NCI-H524 treated with DMSO at 0.1 percent for 48 hours (cell line): ENCODE results near the gene SORCS2.

Experiments
- DNase-seq: peaks from one replicate; lab custom pipeline; 2025; lab: John Stamatoyannopoulos, UW

SORCS2 gene

DNA sequence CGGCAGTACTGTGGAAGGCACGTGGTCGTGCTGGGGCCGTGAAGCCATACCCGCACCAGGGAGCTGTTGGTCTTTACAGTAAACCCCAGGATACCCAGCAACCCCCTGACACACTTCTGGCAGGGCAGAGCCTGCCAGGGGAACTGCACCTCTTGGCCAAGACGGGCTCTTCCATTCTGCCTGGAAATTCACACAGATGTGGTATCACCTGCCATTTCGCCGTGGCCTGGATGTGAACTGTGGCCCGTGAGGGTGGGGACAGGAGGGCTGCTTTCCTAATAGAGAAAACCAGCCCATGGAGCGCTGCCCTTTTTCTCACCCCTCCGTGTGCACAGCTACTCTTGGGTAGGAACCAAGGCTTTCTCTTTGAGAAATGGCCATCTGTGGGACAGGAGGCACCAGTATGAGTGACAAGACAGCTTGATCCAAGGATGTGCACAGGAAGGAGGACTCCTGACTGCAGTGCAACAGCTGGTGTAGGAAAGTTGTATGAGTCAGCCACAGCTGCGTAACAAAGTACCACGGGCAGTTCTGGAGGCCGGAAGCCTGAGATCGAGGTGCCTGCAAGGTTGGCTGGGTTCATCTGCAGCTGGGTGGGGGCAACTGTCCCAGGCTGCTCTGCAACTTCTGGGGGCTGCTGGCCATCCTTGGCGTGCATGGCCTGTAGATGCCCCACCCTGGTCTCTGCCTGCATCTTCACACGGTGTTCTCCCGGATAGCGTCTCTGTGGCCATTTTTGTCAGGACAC lies 146.7 kb downstream of the SORCS2 start:
- DNase-seq = no peak

DNA sequence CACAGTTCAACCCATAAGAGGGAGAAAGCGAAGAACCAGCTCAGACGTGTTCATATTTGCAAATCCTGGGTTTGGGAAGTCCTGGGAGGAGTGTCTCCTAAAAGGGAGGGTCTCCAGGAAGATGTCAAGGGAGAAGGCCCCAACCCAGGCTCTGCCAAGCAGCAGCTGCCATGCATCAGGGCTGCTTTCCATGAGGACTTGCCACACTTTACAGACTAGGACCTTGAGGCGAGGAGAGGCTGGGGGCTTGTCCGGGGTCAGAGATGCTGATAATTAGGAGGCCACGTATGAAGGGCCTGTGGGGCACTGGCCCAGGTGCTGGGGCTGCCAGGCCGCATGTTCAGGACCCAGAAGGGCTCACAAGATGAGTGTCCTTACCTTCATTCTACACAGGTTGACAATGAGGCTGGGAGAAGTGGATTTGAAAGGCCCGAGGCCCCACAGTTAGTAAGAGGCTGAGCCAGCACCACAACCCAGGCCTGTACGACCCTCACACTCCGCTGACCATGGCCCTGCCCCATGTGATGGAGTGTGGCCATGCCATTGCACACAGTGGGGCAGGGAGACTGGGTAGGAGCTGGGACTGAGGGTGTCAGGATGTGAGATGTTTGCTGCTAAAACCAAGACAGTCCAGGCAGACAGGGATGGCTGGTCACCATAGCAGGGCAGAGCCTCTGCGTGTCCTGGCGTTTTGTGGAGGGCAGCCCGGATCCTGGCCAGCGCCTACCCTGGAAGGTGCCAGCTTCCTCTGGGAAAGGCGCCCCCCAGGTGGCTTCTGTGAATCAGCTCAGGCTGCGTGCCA lies 147.6 kb downstream of the SORCS2 start:
- DNase-seq = no peak

DNA sequence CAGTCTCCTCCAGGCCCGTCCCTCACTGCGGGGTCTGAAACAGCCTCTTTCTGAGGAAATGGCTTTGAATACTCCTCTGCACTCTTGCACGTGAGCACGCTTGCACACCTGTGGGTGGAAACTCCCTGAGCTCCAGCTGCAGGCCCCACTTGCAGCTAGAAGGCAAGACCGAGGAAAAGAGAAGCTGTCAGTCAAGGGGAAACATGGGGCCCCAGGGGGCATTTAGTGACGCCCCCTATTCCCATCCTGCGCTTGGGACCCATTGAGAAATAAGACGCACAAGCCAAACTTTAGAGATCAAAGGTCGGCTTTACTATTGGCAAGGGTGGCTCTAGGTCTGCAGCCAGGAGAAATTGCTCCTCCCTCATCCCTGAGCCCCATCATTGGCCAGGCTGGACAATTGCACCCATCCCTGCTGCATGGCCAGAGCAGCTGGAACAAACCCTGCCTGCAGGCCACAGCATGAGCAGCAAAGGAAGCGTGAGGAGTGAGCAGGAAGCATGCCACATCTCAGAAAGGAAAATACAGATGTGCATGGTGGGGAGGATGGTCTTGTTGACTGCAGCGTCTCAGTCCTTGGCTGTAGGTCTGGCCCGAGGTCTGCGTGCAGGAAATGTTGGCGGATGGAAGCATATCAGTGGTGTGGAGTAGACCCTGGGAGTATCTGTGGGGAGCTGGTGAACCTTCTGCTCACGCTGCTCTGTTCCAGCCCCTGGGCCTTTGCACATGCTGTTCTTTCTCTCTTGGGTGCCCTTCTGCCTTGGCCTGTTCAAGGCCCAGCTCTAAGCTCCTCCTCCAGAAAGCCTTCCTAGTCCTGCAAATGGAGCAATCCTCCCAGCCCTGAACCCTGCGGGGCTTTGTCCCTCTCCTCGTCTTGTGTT lies 148.5 kb downstream of the SORCS2 start:
- DNase-seq = no peak

DNA sequence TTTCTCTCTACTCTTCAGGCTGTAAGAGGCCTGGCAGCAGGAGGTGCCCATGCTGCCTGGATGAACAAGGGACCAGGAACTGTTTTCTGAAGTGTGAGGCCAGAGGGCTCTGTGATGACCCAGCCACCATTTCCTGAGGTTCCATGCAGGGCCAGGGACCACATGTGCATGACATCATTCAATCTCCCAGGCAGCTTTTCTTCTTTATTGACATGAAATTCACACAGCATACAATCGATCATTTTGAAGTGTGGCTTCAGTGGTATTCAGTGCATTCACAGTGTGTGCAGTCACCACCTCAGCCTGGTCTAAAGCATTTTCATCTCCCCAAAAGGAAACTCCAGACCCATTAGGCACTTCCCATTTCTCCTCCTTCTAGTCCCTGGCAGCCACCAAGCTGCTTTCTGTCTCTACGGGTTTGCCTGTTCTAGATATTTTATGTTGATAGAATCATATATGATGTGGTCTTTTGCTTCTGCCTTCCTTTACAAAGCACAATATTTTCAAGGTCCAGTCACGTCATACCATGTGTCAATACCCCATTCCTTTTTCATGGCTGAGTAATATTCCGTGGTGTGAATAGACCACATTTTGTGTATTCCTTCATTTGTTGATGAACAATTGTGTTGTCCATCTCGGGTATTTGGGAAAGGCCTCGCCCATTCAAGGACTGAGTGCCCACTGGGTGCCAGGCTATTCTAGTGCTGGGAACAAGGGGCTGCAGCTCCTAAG lies 149.3 kb downstream of the SORCS2 start:
- DNase-seq = no peak

DNA sequence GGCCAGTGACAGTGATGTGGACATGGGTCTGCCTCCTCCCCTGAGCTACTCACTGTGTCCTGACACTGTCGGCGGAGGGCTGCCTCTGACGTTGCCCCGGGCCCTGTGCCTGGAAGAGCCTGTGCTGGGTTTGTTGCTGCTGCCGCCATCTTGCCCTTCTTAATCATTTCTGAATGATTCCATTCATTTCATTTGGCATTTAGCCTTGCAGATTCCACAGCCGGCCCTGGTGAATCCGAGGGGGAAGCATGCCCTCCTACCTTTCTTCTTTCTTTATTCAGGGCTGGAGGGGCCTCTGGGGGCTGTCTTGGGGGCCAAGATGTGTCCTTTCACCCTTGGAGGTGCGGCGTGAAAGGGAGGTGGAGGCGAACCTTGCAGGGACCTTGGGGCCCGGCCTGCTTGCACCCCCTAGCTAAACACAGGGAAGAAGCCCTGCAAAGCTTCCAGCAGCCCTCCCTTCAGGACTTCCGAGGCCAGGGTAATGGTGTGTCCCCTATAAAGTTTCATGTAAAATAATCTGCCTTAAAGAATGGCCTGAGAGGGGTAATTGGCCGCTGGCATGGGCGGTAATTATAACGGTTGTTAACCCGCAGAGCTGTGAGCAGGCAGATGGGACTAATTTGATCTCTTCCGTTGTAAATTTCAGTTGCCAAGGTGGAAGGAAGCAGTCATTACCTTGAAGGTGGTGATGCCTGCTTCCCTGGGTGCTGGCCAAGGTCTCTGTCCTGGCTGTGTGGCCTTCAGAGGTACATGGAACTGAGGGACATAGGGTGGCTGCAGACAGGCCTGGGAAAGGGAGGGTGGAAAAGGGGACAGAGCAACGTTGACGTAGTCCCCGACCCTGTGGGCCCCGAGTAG lies 150.1 kb downstream of the SORCS2 start:
- DNase-seq = no peak

DNA sequence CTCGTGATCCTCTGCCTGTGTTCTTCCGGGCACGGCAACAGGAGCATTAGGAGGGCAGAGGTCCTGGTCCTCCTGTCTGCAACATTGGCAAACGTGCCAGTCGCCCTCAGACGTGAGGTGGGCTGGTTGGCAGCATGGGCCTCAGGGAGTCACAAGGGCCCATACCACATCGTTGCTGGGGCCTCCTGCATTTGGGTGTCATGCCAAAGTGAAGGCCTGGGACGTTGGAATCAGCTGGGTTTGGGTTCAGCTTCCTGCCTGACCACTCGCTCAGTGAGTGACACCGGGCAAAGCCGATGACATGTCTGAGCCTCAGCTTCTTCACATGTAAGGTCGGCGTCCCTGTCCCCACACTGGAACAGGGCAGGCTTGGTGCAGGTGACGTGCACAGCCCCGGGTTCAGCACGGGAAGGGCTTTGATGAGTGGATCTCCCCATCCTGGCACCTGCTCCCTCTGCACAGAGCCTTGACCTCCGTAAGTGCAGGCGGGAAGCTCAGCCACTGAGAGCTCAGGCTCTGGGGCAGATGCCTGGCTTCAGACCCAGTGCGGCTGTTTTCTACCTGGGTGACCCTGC lies 150.8 kb downstream of the SORCS2 start:
- DNase-seq = no peak

DNA sequence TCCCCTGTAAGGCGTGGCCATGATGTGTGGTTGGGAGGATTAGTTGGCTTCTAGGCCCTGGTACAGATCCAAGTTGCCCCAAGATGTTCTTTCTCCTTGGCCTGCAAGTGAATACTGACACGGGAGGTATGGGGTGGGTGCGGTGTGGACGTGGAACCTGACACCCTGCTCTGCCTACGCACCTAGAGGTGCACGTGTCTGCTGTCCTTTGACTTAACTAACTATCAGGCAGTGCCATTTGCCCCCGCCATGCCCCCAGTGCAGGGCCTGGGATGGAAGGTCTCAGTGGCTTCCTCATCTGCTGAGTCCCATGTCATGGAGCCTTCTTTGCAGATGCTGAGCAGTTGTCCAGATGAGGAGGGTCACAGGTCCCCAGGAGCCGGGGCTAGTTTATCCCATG lies 151.6 kb downstream of the SORCS2 start:
- no peak for DNase-seq

DNA sequence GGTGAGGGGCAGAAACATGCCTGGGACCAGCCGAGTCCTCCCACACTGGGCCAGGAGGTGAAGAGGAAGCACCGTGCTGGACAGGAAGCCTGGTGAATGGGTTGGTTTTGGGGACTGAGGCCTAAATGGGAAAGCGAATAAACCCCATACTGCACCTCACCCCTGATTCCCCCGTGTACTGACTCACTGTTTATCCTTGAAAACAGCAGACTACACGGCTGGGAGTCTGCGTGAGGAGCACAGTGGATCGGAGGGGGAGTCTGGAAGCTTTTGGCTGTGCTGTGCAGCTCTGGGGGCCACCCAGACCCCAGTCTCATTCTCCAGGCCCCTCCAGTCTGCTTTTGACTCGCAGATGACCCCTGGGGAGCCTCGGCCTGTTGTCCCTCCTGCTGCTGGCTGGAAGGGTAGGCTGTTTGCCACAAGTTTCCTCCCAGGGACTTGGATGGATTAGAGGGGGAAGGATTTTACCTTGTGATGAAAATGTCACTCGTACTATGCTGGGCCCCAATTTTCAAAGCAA lies 152.4 kb downstream of the SORCS2 start:
- DNase-seq = no peak

DNA sequence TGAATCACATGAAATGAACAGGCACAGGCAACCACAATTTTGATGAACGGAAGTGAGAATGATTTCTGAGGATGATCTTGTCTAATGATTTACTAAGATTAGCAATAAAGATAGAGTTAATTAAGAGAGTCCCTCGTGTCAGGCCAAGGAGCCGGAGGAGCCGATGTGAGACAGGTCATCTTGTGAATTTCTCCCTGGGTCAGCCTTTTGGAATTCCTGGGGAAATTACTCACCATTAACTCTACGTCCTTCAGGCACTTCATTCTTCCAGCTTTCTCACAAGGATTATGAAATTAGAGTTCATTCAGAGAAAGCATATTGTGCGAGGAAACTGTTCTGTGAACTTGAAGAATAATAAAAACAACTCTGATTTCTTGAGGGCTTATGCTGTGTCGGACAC lies 155.6 kb downstream of the SORCS2 start:
- DNase-seq = no peak

DNA sequence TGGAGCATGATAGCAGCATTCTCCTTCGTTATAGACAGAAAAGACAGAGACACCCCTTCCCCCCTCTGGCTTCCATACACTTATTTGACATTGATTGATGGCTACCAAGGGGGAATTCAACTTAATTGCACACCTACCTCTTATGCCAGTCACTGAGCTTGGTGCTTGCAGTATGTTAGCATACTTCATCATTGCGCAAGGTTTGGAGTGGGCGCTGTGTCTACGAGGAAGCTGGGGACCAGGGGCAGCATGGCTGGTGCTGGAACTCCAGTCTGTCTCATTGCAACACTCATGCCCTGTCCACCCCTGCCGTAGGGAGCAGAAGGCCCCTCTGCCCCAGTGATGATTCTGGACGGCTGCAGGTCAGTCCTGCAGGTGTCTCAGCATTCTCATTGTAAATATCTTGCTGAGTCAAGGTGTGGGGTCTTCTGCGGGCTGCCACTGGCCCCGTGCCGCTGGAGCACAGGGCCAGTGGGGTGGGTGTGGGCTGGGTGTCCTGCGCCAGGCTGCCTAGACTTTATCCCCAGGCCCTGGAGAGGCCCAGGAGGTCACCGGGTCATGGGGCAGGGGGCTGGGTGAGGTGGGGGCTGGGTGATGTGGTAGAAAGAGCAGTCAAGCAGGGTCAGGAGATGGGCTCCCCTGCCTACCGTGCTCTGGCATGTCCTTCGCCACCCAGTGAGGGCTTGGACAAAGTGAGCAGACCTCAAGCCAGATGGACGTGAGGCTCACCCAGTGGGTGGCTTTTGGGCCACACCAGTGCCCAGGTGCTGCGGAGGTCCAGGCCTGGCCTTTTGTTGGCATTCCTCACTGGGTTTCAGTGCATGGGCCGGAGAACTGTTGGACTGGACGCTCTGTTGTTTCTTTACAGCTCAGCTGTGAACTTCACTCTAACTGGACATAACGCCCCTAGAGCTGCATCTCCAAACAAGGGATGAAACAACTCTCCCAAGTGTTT lies 156.9 kb downstream of the SORCS2 start:
- DNase-seq = no peak

DNA sequence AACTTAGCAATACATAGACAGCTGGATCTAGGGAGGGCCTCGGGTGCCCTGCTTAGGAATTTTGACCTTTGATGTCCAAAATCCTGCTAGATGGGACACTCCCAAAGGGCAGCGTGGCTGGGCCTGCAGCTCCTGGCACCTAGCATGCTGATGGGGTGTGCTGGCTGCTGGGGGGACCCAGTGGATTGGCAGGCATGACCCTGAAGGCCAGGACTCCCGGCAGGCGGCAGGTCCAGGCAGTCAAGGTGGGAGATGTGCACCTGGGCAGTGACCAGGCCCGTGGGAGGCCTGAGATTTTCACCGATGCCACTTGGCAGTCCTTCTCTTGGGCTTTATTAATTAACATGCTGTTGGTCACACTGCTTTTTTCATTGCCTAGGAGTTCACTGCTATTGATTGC lies 158.1 kb downstream of the SORCS2 start:
- DNase-seq = no peak

DNA sequence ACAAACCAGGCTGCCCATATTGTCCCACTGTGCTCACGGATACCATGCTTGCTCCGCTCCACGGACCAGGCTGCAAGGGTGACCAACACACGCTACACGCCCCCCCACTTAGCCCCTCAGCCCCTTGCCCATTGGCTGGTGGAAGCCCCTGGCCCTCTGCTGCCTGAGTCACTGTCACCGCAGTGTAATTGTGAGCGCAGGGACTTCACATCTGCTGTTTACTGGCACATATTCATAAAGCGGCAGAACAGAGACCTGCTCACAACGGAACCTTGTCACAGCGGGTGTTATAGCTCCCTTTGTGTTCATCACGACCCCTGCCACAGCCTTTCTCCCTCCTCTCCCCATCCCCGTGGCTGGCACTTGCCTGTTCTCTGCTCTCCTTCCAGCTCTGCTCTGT lies 158.7 kb downstream of the SORCS2 start:
- DNase-seq = no peak

DNA sequence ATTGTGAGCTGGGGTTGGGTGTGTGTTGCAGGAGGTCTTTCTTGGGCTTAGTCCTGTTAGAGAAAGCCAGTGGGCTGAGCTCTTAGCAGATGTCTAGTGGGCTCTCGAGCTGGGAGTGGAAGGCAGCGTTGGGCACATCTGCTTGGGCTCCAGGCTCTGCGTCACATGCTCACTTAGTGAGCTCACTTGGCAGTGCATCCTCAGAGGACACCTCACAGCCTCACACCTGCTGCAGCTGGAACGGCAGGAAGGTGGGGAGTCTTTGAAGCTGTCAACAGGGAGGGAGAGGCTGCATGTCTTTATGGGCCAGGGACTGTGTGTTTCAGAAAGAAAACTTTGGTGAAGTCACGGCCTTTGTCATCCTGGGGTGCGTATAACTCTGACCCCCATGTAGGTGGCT lies 160.1 kb downstream of the SORCS2 start:
- DNase-seq = peak; percentile 51

DNA sequence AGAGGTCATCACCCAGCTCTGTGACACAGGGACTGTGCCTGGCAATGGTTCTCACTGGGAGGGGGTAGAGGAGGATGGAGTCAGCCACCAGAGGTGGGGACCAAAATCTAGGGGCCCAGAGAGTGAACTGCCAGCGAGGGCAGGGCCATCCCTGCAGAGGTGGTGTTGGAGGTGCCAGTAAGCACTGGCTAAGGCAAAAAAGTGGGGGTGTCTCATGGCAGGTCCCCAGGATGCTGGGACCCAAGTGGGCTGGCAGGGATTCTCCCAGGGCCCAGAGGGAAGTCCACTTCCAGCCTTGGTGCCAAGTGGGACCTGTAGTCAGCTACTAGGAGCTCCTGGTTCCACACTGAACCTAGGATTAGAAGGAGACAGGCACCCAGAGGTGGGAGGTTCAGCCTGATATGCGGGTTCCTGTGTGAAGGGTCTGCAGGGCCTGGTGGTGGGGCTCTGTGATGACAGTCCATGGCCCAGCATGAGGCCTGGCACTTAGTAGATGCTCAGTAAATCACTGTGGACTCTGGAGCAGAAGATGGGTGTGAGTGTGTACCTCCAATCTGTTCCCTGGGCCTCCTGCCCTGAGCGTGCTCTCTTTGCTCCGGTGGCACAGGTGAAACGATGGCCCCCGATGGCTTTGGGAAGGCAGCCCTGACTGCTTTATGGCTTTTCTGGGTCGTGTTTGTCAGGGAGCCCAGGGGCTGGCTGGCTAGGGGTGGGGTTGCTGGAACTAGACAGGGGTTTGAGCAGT lies 160.9 kb downstream of the SORCS2 start:
- no peak for DNase-seq

DNA sequence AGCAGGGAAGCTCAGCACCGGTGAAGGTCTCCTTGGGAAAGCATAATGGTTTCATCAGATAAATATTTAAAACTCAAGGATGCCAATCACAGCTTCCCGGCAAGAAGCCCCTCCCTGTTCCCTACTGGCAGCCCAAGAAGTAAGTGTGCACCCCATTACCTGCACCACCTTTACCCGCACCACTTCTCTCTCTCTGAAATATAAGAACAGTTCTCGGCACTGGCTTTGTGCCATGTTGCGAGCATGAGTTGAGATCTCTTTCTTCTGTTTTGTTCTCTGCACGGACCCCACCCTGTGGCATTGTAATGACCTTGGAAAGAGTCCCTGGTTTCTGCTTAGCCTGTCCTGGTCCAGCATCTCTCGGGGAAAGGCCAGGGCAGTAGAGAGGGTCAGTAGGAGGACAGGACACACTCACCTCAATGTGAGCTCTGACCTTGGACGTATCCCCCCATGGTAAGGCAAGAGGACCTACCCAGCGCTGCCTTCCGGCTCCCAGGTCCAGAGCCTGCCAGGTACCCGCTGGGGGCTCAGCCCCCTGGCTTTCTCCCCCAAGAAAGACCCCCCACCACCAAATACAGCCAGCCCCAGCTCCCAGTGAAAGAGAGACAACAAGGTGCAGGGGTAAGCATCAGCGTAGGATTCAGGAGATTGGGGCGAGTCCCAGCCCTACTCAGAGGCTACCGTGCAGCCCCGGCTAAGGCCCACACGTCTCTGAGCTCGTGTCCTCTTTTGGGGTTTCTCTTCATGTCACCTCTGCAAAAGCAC lies 161.7 kb downstream of the SORCS2 start:
- no peak for DNase-seq

DNA sequence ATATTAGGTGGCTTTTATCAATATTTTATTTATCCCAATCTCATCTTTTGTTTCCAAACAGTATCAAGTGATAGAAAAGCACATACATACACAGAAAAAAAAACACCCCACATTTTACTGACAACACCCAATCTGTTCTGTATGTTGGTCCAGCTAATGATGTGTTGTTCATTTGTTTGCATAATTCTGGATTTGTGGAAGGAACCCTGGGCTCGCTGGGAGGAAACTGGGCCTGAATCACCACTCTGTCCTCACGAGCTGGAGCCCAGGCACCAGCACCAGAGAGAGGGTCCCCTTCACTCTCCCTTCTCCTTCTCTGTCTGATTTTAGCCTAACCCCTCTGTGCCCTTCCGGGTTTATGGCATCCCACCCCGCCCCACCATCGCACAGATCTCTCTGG lies 162.6 kb downstream of the SORCS2 start:
- DNase-seq = no peak

DNA sequence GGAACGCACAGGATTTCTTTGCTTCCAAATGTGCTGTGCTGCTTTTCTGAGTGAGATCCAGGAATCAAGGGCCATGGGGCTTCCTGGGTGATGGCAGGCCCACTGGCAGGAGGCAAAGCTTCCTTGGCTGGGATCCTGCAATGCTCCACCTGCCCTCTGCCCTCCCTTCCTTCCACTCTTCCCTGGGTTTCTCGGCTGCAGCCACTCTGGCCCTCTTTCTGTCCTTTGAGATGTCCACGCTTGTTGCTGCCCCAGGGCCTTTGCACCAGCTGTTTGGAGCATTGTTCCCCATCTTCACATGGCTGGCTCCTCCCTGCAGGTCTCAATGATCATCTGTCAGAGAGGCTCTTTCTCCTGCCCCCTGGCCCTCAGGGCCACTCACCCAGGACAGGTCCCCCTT lies 163.5 kb downstream of the SORCS2 start:
- no peak for DNase-seq
